Neuronal stem cell (in vitro differentiated cells): ENCODE results near the gene PLA2G4A.

Experiments used
- DNase-seq: peaks from one replicate; pipeline ENCODE4 v3.0.0-alpha.2; 2013; ENCODE audit warnings: low spot score
- H2AFZ ChIP-seq: one replicate; pipeline ENCODE4 v1.6.1; 2013; ENCODE audit warnings: mild to moderate bottlenecking, low read length, inconsistent platforms
- H2AK5ac ChIP-seq: 2 replicates; pipeline ENCODE4 v1.6.1; 2013; ENCODE audit warnings: low read depth, mild to moderate bottlenecking, inconsistent platforms, low read length, moderate library complexity, mixed read lengths
- H2BK120ac ChIP-seq: 2 replicates; pipeline ENCODE4 v1.6.1; 2013; ENCODE audit warnings: low read depth, mild to moderate bottlenecking, inconsistent platforms, low read length, moderate library complexity, mixed read lengths
- H2BK12ac ChIP-seq: one replicate; pipeline ENCODE4 v1.6.1; 2013; ENCODE audit warnings: low read length, inconsistent platforms
- H2BK15ac ChIP-seq: 2 replicates; pipeline ENCODE4 v1.6.1; 2013; ENCODE audit warnings: mild to moderate bottlenecking, low read length, inconsistent platforms, mixed read lengths
- H2BK5ac ChIP-seq: one replicate; pipeline ENCODE4 v1.6.1; 2013; ENCODE audit warnings: inconsistent platforms, mild to moderate bottlenecking, low read length, moderate library complexity
- H3K14ac ChIP-seq: one replicate; pipeline ENCODE4 v1.6.1; 2013; ENCODE audit warnings: low read length, inconsistent platforms
- H3K18ac ChIP-seq: 2 replicates; pipeline ENCODE4 v1.6.1; 2013; ENCODE audit warnings: low read length, inconsistent platforms
- H3K23ac ChIP-seq: 2 replicates; pipeline ENCODE4 v1.6.1; 2013; ENCODE audit warnings: low read depth, mild to moderate bottlenecking, mixed read lengths, low read length, inconsistent platforms; ENCODE audit not compliant: poor library complexity
- H3K27ac ChIP-seq: replicated peaks from 3 replicates; pipeline ENCODE4 v1.5.1; 2013; ENCODE audit warnings: low read length, inconsistent platforms
- H3K27me3 ChIP-seq, 3 experiments: 2 replicates each; pipeline ENCODE4 v1.6.1; 2013; ENCODE audit warnings: low read length in 3 of 3, mild to moderate bottlenecking in 2 of 3, inconsistent platforms in 1 of 3, low read depth in 1 of 3, mixed read lengths in 1 of 3, moderate library complexity in 1 of 3; ENCODE audit not compliant: control insufficient read depth in 3 of 3, insufficient read depth in 3 of 3
- H3K36me3 ChIP-seq, 2 donors: replicated peaks in 1 of 2; 2 replicates each; pipeline ENCODE4 v1.6.1; 2013; ENCODE audit warnings: low read length in 2 of 2; ENCODE audit not compliant: control insufficient read depth in 2 of 2, insufficient read depth in 2 of 2
- H3K4ac ChIP-seq: 2 replicates; pipeline ENCODE4 v1.6.1; 2013; ENCODE audit warnings: inconsistent platforms, mild to moderate bottlenecking, low read length, moderate library complexity
- H3K4me1 ChIP-seq, 2 donors: 1 replicate in 1 of 2; 2 replicates in 1 of 2; pipeline ENCODE4 v1.6.1; 2013; ENCODE audit warnings: low read length in 2 of 2, low read depth in 1 of 2; ENCODE audit not compliant: control insufficient read depth in 2 of 2, insufficient read depth in 1 of 2
- H3K4me2 ChIP-seq: one replicate; pipeline ENCODE4 v1.6.1; 2013; ENCODE audit warnings: mild to moderate bottlenecking, low read length, inconsistent platforms; ENCODE audit not compliant: insufficient read depth, poor library complexity, severe bottlenecking
- H3K4me3 ChIP-seq, 2 donors: 2 replicates each; pipeline ENCODE4 v1.5.1; 2013; ENCODE audit warnings: low read length in 2 of 2, mild to moderate bottlenecking in 2 of 2, inconsistent platforms in 1 of 2, moderate library complexity in 1 of 2
- H3K79me1 ChIP-seq: one replicate; pipeline ENCODE4 v1.6.1; 2013; ENCODE audit warnings: low read depth, mild to moderate bottlenecking, inconsistent platforms, low read length, moderate library complexity
- H3K9ac ChIP-seq: one replicate; pipeline ENCODE4 v1.6.1; 2013; ENCODE audit warnings: mild to moderate bottlenecking, low read depth, low read length, inconsistent platforms; ENCODE audit not compliant: poor library complexity
- H3K9me3 ChIP-seq, 2 donors: replicated peaks in 1 of 2; 2 replicates each; pipeline versions ENCODE3 to v1.6.1; 2013; ENCODE audit warnings: low read length in 2 of 2, mild to moderate bottlenecking in 2 of 2, inconsistent platforms in 1 of 2, low read depth in 1 of 2, mixed read lengths in 1 of 2, moderate library complexity in 1 of 2; ENCODE audit not compliant: control insufficient read depth in 2 of 2, insufficient read depth in 1 of 2
- H4K8ac ChIP-seq: one replicate; pipeline ENCODE4 v1.6.1; 2013; ENCODE audit warnings: low read depth, mild to moderate bottlenecking, inconsistent platforms, low read length, moderate library complexity
- H4K91ac ChIP-seq: one replicate; pipeline ENCODE4 v1.6.1; 2013; ENCODE audit warnings: low read length, low read depth, mild to moderate bottlenecking, inconsistent platforms; ENCODE audit not compliant: poor library complexity
- WGBS, 2 donors: extraction: QIAGEN DNeasy Blood & Tissue Kit; methylation state at CpG; one replicate each; pipeline ENCODE4 v1.1.7; 2013; ENCODE audit warnings: missing lambda C conversion rate in 2 of 2, mixed read lengths in 1 of 2; ENCODE audit not compliant: insufficient read length in 2 of 2, insufficient replicate concordance in 1 of 2; ENCODE audit errors: extremely low coverage in 2 of 2; 5-methylcytosine and 5-hydroxymethylcytosine counted together

PLA2G4A gene

GRCh38 chr1:186993996-186994395 lies 165.2 kb downstream of the PLA2G4A start:
- no peak overlapping the region for H3K23ac ChIP-seq
- H2BK12ac ChIP-seq = no peak overlapping the region
- no peak overlapping the region for H3K27ac ChIP-seq
- H3K9me3 ChIP-seq = no peaks in the 10 kb centered on the region
- H3K27me3 ChIP-seq = no peaks in the 10 kb centered on the region
- no peak overlapping the region for H3K14ac ChIP-seq
- H3K18ac ChIP-seq = no peak overlapping the region
- no peak overlapping the region for H3K4ac ChIP-seq
- H2BK15ac ChIP-seq = no peak overlapping the region
- H2AFZ ChIP-seq = no peak overlapping the region
- H2BK120ac ChIP-seq = no peak overlapping the region
- no CpG with 5 or more reads among the region's 3 CpGs for WGBS, 2 donors
- no peaks in the 10 kb centered on the region for H3K36me3 ChIP-seq
- no peak overlapping the region for H3K4me2 ChIP-seq
- no peak overlapping the region for H4K8ac ChIP-seq
- DNase-seq = no peak
- H4K91ac ChIP-seq = no peak overlapping the region
- no peaks in the 10 kb centered on the region for H3K4me1 ChIP-seq
- no peak overlapping the region for H3K4me3 ChIP-seq
- H2BK5ac ChIP-seq = no peak overlapping the region
- H3K79me1 ChIP-seq = no peaks in the 10 kb centered on the region
- H3K9ac ChIP-seq = no peak overlapping the region
- no peak overlapping the region for H2AK5ac ChIP-seq

- Histone ChIP-seq H3K27me3 (no peaks in the 10 kb centered on the region), H3K4ac (no peak overlapping the region), H3K36me3 (no peaks in the 10 kb centered on the region), H2AK5ac (no peak overlapping the region), H2BK12ac (no peak overlapping the region), H2AFZ (no peak overlapping the region), H2BK15ac (no peak overlapping the region), H3K4me2 (no peak overlapping the region), H4K8ac (no peak overlapping the region), H3K9me3 (no peaks in the 10 kb centered on the region), H3K4me3 (no peak overlapping the region), H4K91ac (no peak overlapping the region), H3K79me1 (no peaks in the 10 kb centered on the region), H3K4me1 (peaks cover 0 to 3% of the 10 kb centered on the region in 2 donors), H3K27ac (no peak overlapping the region), H3K18ac (no peak overlapping the region), H3K23ac (no peak overlapping the region), H2BK120ac (no peak overlapping the region), H3K9ac (no peak overlapping the region), H2BK5ac (no peak overlapping the region), H3K14ac (no peak overlapping the region)
- no CpG with 5 or more reads among the region's 1 CpG for WGBS, 2 donors
- DNase-seq = no peak
These were observed 166.1 kb downstream of the PLA2G4A start for GRCh38 chr1:186994897-186995296.

GRCh38 chr1:186996816-186997215 lies 168.1 kb downstream of the PLA2G4A start:
- Histone ChIP-seq H2BK15ac (no peak overlapping the region), H3K4me1 (peaks cover 0 to 3% of the 10 kb centered on the region in 2 donors), H3K4ac (no peak overlapping the region), H3K27me3 (no peaks in the 10 kb centered on the region), H3K9me3 (no peaks in the 10 kb centered on the region), H3K79me1 (no peaks in the 10 kb centered on the region), H2BK12ac (no peak overlapping the region), H2AK5ac (no peak overlapping the region), H4K91ac (no peak overlapping the region), H3K4me2 (no peak overlapping the region), H3K23ac (no peak overlapping the region), H2BK120ac (no peak overlapping the region), H3K27ac (no peak overlapping the region), H3K36me3 (no peaks in the 10 kb centered on the region), H3K9ac (no peak overlapping the region), H3K4me3 (no peak overlapping the region), H2AFZ (no peak overlapping the region), H3K14ac (no peak overlapping the region), H4K8ac (no peak overlapping the region), H3K18ac (no peak overlapping the region), H2BK5ac (no peak overlapping the region)
- WGBS, 2 donors = no CpG with 5 or more reads among the region's 1 CpG
- DNase-seq = no peak

- DNase-seq = no peak
- H3K36me3 ChIP-seq = no peaks in the 10 kb centered on the region
- no peak overlapping the region for H2AFZ ChIP-seq
- no peak overlapping the region for H4K8ac ChIP-seq
- no peak overlapping the region for H4K91ac ChIP-seq
- no peak overlapping the region for H3K4me3 ChIP-seq
- H2BK12ac ChIP-seq = no peak overlapping the region
- no peak overlapping the region for H3K23ac ChIP-seq
- H3K4me1 ChIP-seq = peaks cover 0 to 3% of the 10 kb centered on the region in 2 donors
- WGBS, 2 donors = no CpG with 5 or more reads among the region's 1 CpG
- no peaks in the 10 kb centered on the region for H3K9me3 ChIP-seq
- no peak overlapping the region for H3K18ac ChIP-seq
- no peak overlapping the region for H2BK120ac ChIP-seq
- H3K4ac ChIP-seq = no peak overlapping the region
- H3K9ac ChIP-seq = no peak overlapping the region
- H2BK5ac ChIP-seq = no peak overlapping the region
- no peak overlapping the region for H3K4me2 ChIP-seq
- H3K27me3 ChIP-seq = no peaks in the 10 kb centered on the region
- H3K14ac ChIP-seq = no peak overlapping the region
- no peaks in the 10 kb centered on the region for H3K79me1 ChIP-seq
- no peak overlapping the region for H2AK5ac ChIP-seq
- H3K27ac ChIP-seq = no peak overlapping the region
- no peak overlapping the region for H2BK15ac ChIP-seq
These were observed 169.1 kb downstream of the PLA2G4A start for GRCh38 chr1:186997877-186998276.
